GM11168 (cell line): ENCODE results near the gene GOT1.

Experiments used
- in situ Hi-C: fragments of 300-500 bp; cut with MboI; formaldehyde crosslinking; loops from one replicate; pipeline ENCODE4 v1.12.0; 2022; ENCODE audit warnings: low sequenced_read_pairs; ENCODE audit not compliant: unreplicated experiment

Gene GOT1

GRCh38 chr10:99430451-99431189, at the start of gene GOT1:
GOT1 (minus strand) TSS chr10:99430624; CDS start chr10:99430565, 59 bp downstream.
- in situ Hi-C loops: loop anchor here (10.0 kb wide), 1 partner anchor 184 kb away; no protein-coding TSS in a partner anchor

GRCh38 chr10:99470327-99470726, 39.9 kb upstream of the GOT1 start:
- in situ Hi-C loops: no loop called here

GRCh38 chr10:99467236-99467999, 37.0 kb upstream of the GOT1 start:
- in situ Hi-C loops: no loop called here

DNA sequence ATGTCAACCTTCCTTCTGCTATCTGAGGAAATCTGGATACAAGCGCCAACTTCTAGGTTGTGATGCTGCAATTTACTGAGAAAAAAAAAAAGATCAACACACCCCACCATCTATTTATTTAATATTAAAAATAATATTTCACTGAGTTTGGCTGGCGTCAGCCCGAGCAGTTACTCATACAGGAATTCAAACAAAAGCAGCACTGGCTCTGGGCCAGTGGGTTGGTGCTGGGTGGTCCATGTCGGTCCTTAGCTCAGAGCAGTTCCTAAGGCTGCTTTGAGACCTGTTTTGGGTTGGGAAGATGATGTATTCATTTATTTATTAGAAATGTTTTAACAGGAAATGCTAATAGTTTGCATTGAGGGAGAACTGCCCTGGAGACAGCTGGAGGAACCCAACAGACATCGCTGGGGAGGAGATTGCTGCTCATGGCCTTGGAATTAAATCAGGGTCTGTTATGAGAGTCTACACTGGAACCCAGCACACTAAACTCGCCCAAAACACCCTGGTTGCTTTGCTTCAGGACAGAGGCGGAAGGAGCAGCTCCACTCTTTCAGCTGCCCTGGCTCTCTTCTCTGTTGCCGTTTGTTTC, 36.3 kb upstream of the GOT1 start:
- in situ Hi-C loops: no loop called here

GRCh38 chr10:99461230-99461629, 30.8 kb upstream of the GOT1 start:
- in situ Hi-C loops: no loop called here

DNA sequence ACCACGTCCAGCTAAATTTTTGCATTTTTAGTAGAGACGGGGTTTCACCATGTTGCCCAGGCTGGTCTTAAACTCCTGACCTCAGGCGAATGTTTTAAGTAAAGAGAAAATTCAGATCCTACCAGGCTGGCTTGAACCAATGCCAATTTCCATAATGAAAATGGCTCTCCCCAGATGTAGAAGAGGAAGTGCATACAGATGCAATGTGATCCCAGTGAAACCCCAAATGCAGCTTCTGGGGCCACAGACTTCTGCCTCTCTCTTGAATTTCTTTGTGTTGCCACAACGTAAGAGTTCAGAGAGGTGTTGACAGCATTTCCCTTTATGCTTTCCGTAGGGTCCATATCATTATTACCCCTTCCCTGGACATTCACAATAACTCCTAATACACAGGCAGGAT, 29.6 kb upstream of the GOT1 start:
- in situ Hi-C loops: no loop called here

- in situ Hi-C loops: no loop called here
Observed at GRCh38 chr10:99459217-99459616, 28.8 kb upstream of the GOT1 start.

DNA sequence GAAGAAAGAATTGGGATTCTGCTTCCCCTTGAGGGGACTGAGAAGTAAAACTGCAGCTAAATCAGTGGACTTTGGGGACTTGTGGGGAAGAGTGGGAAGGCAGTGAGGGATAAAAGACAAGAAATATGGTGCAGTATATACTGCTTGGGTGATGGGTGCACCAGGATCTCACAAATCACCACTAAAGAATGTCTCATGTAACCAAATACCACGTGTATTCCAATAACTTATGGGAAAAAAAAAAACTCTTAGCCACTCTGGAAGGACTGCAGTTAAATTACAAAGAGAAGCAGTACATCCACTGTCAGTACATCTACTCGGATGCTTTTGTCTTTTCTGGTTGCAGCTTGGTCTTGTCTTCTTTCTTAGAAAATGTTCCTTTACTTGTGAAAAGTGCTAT, 27.4 kb upstream of the GOT1 start:
- in situ Hi-C loops: no loop called here

GRCh38 chr10:99456931-99457288, 26.5 kb upstream of the GOT1 start:
- in situ Hi-C loops: no loop called here

GRCh38 chr10:99456207-99456930, 25.9 kb upstream of the GOT1 start:
- in situ Hi-C loops: no loop called here

- in situ Hi-C loops: no loop called here
Observed at GRCh38 chr10:99451981-99452380, 21.6 kb upstream of the GOT1 start.

GRCh38 chr10:99451499-99451788, 21.0 kb upstream of the GOT1 start:
- in situ Hi-C loops: no loop called here

DNA sequence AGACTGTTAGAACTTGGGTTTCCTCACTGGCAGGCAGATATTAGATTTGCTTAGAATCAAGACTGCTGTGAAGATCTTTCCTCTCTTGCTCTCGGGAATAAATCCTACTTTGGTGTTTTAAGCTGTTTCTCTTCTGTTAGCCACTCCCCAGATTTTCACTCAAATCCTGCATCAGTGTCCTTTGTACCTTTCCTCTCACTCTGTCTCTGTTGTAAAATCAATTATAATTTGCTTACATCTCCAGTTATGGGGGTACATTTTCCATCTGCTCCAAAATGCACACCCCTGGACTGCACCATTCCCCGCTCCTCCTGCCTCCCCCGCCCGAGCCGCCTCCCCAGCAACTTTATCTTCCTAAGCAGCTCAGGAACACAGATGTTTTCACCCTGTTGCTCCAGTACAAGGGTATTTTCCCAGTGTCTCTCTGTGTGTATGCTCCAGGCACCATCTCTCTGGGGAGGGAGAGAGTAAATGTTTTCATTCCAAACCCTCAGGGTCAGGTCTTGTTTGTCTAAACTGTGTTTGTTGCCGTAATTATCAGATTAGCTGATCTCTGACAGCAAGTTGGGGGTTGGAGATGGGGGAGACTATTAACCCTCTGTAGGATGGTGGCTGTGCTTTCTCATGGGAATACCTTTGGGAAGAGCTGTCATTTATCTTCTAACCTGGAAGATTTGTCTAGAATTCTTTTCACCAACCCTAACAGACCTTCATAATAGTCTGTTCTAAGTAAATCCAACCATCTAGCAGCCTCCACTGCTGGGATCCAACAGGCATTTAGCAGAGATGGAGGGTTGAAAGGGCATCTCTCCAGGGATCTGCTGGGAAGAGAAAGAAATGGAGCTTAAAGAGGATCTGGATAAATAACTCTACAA, 20.4 kb upstream of the GOT1 start:
- in situ Hi-C loops: no loop called here

DNA sequence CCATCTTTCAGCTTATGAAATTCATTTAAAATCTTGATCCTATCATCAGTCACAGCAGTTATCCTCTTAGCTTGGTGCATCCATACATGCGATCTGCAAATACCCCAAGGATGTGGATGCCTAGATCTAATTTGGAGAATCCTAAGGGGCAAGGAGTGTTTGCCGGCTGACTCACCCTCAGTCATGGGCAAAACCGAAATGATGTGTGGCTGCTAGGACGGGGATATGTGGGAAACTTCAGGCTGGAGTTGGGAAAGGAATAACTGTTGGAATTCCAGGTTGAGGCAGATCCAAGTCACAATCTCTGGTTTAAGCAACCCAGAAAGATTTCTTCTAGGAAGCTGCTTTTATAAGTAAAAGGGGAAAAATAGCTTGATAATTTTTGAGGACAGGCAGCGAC, 19.7 kb upstream of the GOT1 start:
- in situ Hi-C loops: no loop called here

- in situ Hi-C loops: no loop called here
Observed at GRCh38 chr10:99449023-99449422, 18.6 kb upstream of the GOT1 start.

- in situ Hi-C loops: no loop called here
Observed at GRCh38 chr10:99444383-99445045, 14.1 kb upstream of the GOT1 start.

- in situ Hi-C loops: no loop called here
Observed at GRCh38 chr10:99443500-99443899, 13.1 kb upstream of the GOT1 start.

DNA sequence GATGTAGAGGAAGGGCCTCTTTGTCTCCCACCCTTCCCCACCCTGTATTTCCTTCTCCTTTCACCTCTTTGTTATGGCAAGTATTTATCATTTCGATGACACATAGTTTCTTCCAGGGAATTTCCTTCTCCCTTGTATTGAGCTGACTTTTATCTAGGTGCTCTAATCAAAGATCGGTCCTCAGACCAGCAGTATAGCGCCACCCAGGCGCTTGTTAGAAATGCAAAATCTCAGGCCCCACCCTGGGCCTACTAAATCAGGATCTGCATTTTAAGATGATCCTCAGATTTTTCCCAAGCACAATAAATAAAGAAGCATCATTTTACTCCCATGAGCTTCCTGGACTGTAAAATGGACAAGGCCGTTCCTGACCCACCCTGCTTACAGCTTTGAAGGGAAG, 12.0 kb upstream of the GOT1 start:
- in situ Hi-C loops: no loop called here

DNA sequence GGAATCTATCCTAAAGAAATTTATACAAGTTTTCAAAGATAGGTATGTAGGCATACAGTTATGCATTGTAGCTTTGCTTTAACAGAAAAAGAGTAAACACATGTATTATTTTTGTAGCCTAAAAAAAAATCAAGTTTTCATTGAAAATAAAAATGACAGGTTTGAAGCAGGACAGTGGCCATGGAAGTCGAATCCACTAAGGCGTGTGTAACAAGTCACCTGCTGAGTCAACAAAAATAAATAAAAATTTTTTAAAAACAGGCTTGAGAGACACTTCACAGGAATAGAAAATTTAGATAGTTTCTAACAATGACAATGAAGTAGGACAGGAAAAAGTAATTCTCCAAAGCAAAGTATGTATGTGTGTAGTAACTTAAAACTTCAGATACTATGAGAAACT, 8.5 kb upstream of the GOT1 start:
- in situ Hi-C loops: loop anchor here (10.0 kb wide), 1 partner anchor 176 kb away; no protein-coding TSS in a partner anchor
